K562 (cell line): ENCODE data around the gene SNUPN. TPM values are rescaled to one million over a fixed set of nuclear protein-coding genes. Genes with fewer than 3 reads are reported as not detected.
A peak's percentile ranks its signal among the peaks of the same experiment; 100 is the strongest.

Source experiments
- AFF4 ChIP-seq: sonication (generic); formaldehyde crosslinking; IDR thresholded peaks from 2 replicates; pipeline ENCODE4 v1.8.0; 2023; ENCODE audit warnings: mild to moderate bottlenecking, missing genetic modification reagents
- CBX2 ChIP-seq: fragments of 200-600 bp; sonication (generic); IDR thresholded peaks from one replicate; pipeline ENCODE4 v1.6.1; 2012; ENCODE audit warnings: mild to moderate bottlenecking, low read length, inconsistent platforms; ENCODE audit not compliant: insufficient read depth, poor library complexity, severe bottlenecking
- HDAC3 ChIP-seq: fragments of 450-650 bp; IDR thresholded peaks from 2 replicates; pipeline ENCODE4 v1.6.1; 2018; ENCODE audit warnings: borderline replicate concordance, mild to moderate bottlenecking, moderate library complexity; ENCODE audit not compliant: partially characterized antibody
- HNRNPLL ChIP-seq: fragments of 200-400 bp; formaldehyde crosslinking; IDR thresholded peaks from 2 replicates; pipeline ENCODE4 v1.6.1; 2017; ENCODE audit warnings: low read length, low read depth, mild to moderate bottlenecking; ENCODE audit not compliant: poor library complexity, severe bottlenecking
- NR2F6 ChIP-seq: fragments of 450-650 bp; formaldehyde crosslinking; IDR thresholded peaks from 2 replicates; pipeline ENCODE4 v1.4.0; 2020; ENCODE audit warnings: mild to moderate bottlenecking
- THAP7 ChIP-seq: fragments of 250-450 bp; sonication (Bioruptor Pico); IDR thresholded peaks from 2 replicates; pipeline ENCODE4 v1.5.0; 2021
- ZFP36 ChIP-seq: fragments of 150-350 bp; IDR thresholded peaks from 2 replicates; pipeline ENCODE4 v1.6.1; 2018; ENCODE audit warnings: low read length, low read depth; ENCODE audit not compliant: partially characterized antibody
- ZFX ChIP-seq: sonication (generic); formaldehyde crosslinking; IDR thresholded peaks from 2 replicates; pipeline ENCODE4 v1.8.0; 2022; ENCODE audit warnings: mild to moderate bottlenecking, missing genetic modification reagents, moderate library complexity
- ZNF124 ChIP-seq: sonication (generic); formaldehyde crosslinking; IDR thresholded peaks from 2 replicates; pipeline ENCODE4 v1.8.1; 2022; ENCODE audit warnings: missing genetic modification reagents
- ZNF165 ChIP-seq: fragments of 250-450 bp; sonication (Bioruptor Pico); IDR thresholded peaks from 2 replicates; pipeline ENCODE4 v1.4.0; 2020; ENCODE audit warnings: borderline replicate concordance
- ZNF324 ChIP-seq: fragments of 250-450 bp; sonication (Bioruptor Pico); IDR thresholded peaks from 2 replicates; pipeline ENCODE4 v1.4.0; 2020; ENCODE audit warnings: mild to moderate bottlenecking
- ZNF407 ChIP-seq: fragments of 450-650 bp; IDR thresholded peaks from 2 replicates; pipeline ENCODE4 v1.6.1; 2016; ENCODE audit warnings: low read depth
- polyA plus RNA-seq, 8 experiments: library from polyadenylated mRNA; depleted of rRNA in 4 of 8; stranded (reverse) in 5 of 8; unstranded in 3 of 8; fragments of >200 nt; fragmentation: Nextera tagmentation in 2 of 8; fragmentation: Illumina TruSeq in 1 of 8; extraction: Ambion mirVana in 2 of 8; extraction: Trizol in 1 of 8; gene quantifications; 2 replicates each; pipeline versions ENCODE4 v1.2.1 to v1.2.3, GENCODE V29; 2011 to 2014; ENCODE audit warnings: inconsistent platforms in 1 of 8, missing spikeins in 1 of 8
- total RNA-seq, 7 experiments: library from RNA; depleted of rRNA in 6 of 7; stranded (reverse); fragments of >200 nt in 6 of 7; fragmentation: Illumina TruSeq in 2 of 7; extraction: Trizol in 2 of 7; gene quantifications; 2 replicates each; pipeline versions ENCODE4 v1.2.1 to v1.2.3, GENCODE V29; 2011 to 2021; ENCODE audit warnings: low replicate concordance in 1 of 7

Gene SNUPN
- total and polyA plus RNA-seq, 9 of the 15 experiments (the other 6 are each of a cell fraction or from before 2014, with no cell fraction given), result 32.2 to 78.3 (median 40.0) TPM

GRCh38 chr15:75625542-75626347 lies at the start of gene SNUPN (continued):
- no peak for TF ChIP-seq AFF4 (CRISPR knock-in tag)
- TF ChIP-seq ZNF324, result no peak
- TF ChIP-seq ZNF407, result no peak
- TF ChIP-seq ZFX, result peak; percentile 98
- TF ChIP-seq ZFP36, result no peak
- TF ChIP-seq HNRNPLL, result peak; percentile 92
- TF ChIP-seq ZNF124 (CRISPR knock-in tag), result no peak
- 0 out of 2 replicates have a peak, but pooled peaks have one; percentile 45 for TF ChIP-seq NR2F6 (CRISPR knock-in tag)
- no peak for TF ChIP-seq ZNF165 (CRISPR knock-in tag)
- no peak for TF ChIP-seq THAP7 (CRISPR knock-in tag)
- TF ChIP-seq HDAC3, result no peak
- TF ChIP-seq CBX2, result no peak
